Measurements from ENCODE around the gene GALNT7.
"Not testable (repeated sequence)": the region's sequence is repeated elsewhere in the genome, so short reads cannot be mapped to it uniquely, and the experiment has no call there.

Gene GALNT7

DNA sequence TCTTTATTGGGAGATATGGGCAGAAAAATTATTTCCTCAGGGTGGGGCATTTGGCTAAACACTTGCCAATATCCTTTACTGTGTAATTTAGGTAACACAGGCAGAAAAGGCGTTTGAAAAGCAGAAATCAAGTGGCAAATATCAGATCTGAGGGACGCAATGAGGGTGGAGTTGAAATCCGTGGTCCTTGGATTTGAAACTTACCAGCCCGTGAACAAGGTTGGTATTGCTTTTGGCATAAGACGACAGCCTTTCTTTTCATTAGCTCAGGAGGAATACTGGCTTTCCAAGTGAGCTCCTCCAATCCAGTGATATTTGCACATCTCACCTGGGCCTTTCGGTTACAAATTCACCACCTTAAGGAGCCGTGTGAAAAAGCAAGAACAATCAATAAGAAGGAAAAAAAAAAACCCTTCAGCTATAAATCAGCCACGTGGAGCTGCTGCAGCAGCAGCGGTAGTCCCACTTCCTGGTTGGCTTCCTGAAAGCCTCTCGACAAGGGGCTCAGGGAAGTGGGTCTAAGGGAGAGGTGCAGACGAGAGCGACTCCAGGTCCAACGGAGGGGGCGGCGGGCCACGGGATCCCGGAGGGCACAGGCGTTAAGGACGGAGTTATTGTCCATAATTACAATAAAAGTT is 734 bp upstream of the GALNT7 start:
- DNase-seq: no peak

DNA sequence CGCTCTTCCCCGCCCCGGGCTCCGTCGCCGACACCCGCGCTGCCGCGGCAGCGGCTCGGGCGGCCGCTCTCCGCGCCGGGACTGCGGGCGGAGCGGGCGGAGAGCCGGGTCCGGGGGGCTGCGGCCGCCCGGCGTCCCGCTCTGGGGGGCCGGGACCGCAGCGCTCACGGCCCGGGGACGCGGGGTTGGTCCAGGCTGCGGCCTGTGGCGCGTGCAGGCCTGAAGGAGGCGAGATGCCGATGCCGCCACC is 492 bp downstream of the GALNT7 start:
- no peak for DNase-seq

DNA sequence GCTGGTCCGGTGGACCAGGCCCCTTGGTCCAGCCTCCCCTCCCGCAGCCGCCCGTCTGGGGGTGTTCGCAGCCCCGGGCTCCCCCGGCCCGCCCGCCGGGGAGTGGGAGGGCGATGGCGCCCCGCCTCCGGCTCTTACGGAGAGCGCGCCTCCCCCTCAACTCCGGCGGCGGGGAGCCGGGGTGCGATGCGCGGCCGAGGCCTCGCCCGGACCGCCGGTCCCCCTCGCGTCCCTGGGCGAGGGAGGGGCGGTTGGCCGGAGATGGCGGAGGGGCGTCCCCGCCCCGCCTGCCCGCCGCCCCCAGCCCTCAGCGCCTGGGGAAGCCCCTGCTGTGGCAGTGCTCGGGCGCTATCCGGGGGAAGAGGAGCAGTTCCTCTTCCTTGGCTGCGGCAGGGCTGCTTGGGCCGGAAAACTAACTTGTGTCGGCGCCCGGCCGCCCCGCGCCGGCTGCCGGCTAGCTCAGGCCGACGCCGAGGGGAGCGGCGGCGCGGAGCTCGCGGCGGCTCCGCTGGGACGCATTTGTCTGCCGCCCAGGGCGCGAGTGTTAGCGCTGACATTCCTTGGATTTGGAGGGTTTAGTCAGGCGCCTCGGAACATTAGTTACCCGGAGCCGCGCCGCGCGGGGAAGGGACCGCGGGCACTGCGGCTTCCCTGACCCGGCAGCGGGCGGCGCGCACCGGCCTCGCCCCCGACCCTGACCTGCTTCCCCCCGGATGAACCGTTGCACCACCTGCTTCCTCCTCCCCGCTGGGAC is 994 bp downstream of the GALNT7 start:
- DNase-seq: peak; percentile 39

DNA sequence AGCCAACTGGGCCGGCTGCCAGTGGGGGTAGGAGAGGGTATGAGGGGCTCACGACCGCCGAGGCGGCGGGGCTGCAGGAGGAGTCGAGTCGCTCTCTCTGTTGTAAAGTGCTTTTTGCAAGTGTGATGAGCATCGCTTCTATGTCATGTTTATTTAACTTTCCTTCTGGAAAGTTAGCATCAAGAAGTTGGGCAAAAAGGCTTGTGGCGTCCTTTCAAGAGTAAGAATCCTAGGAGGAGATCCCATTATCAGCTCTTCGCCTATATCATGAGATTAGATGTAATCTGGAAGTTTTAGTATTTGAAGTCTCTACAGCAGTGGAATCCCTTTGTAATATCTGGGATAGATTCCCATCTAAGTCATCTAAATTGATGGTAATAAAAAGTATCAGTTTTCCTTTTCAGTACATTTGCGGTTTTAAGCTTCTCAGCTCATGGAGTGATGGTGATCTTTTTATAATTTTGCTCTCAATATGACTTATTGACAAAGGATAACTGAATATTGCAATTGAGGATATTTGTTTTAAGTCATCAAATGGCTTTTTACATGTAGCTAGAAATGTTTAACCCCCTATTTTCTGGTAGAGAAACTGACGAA is 1.7 kb downstream of the GALNT7 start:
- DNase-seq: no peak

DNA sequence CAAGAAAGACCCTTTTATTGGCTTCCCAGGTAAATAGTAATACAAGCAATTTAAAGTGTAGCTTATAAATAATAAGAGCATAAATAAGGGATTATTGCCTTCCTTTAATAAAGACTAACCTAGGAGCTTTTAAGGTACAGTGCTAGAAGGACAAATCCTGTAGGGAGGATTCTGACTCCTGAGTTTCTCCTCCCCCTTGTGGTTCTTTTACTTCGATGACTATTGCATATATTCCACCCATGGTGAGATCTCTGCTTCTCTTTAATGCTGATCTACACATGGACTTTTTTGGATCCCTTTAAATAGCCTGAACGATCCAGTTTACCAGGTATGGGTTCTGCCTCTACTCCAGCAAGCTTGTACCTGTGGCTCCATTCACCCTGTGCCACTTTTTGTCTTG is 2.5 kb downstream of the GALNT7 start:
- DNase-seq: no peak

DNA sequence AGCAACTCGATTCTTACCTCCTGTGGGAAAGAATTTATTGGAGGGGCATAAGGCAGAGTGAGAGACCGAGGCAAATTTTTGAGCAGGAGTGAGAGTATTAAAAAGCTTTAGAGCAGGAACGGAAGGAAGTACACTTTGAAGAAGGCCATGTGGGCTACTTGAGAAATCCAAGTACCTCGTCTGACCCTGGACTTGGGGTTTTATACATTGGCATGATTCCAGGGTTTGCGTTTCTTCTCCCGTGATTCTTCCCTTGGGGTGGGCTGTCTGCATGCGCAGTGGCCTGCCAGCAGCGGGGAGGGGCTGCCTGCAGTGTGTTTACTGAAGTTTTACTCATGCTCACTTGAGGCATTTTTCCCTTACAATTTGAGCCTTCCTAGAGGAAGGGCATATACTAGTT is 3.4 kb downstream of the GALNT7 start:
- no peak for DNase-seq

DNA sequence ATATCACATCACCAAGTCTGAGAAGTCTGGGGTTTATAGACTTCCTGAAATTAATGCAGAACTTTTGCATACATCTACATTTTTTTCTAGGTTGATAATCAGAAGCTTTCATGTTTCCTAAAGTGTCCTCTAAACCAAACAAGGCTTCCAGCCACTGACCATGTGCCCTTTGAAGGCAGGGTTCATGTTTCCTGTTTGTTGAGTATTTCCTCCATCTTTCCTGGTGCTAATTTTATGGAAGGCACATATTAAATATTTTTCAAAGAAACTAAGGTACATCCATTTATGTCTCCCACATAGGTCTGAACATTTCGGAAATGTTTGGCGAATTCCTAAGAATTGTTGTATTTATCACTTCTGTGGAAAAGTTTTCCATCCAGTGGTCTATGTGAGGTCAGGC is 5.6 kb downstream of the GALNT7 start:
- DNase-seq: no peak

DNA sequence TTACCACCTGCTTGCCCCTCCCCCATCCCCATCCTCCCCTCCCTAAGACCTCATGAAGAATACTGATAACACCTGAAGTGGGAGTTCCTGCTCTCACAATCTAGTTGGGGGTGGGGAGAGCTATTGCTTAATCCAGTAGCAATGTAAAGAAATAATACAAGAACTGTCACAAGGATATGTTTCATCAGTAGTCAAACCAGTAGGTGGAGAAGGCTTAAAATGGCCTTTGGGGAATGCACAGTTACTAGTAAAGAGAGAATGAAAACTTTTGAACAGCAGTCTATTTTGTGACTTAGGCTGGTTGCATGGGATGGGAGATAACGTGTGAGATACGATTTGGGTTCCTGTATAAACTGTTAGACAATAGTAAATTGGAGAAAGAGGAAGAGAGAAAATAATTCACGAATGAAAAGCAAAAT is 6.0 kb downstream of the GALNT7 start:
- no peak for DNase-seq

DNA sequence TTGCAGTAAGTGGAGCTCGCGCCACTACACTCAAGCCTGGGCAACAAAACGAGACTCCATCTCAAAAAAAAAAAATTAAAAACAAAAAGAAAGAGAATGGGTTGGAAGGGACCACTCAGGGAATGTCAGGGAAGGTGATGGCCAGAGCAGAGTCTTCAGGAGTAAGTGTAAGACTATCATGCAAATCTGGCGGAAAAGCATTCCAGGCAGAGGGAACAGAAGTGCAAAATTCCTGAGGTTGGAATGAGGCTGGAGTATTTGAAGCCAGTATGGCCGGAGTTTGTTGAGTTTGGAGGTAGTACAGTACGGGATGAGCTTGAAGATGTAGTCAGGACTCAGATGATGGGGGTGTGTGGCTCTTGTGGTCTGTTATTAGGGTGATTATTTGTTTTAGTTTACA is 7.4 kb downstream of the GALNT7 start:
- no peak for DNase-seq

DNA sequence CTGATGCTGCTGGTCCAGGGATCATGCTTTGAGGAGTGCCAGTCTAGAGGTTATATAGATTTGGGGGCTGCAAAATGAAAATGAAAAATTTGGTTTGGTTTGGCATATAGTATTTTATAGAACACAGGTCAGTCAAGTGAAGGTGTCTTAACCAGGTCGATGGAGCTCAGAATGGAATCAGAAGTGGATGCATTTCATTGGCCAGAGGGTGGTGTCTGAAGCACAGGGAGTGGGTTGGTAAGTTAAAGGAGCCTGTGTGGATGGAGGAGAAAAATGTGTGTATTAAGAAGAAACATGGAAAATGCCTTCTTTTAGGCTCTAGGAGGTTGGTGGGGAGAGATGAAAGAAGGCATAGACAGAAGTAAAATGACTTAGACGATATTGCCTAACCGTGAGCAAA is 8.6 kb downstream of the GALNT7 start:
- no peak for DNase-seq

DNA sequence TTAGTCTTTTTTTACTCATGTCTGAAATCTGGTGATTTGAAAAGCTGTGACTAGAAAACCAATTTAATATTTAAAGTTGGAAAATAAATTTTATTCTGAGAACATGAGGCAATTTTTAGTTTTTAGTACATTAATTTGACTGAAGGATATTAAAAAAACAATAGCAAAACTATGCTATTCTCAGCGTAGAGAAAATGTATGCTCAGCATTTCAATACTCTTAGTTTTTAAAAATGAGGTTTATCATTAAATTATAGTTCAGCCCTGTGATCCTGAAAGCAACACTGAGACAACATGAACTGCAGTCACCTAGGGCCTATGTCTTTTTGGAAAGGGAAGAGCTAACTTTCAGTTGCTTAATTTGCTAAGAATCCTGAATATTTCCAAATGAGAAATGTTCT is 9.5 kb downstream of the GALNT7 start:
- DNase-seq: no peak

DNA sequence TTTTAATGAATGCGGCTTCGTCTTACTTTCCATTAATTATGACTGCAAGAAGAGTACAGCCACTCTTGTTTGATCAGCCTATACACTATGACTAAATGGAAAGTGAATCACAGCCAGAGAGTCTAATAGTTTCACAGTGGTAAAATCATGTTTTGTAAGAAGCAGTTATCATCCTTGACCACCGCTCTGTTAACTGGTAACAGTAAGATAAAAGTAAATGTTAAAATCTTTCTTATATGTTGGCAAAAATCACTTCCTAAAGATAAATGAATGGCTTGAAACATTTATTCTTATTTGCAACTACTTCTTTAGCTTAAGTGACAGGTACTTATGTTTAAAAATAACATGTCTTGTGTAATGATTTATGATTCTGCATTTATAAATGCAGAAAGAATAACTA is 13.2 kb downstream of the GALNT7 start:
- DNase-seq: no peak

DNA sequence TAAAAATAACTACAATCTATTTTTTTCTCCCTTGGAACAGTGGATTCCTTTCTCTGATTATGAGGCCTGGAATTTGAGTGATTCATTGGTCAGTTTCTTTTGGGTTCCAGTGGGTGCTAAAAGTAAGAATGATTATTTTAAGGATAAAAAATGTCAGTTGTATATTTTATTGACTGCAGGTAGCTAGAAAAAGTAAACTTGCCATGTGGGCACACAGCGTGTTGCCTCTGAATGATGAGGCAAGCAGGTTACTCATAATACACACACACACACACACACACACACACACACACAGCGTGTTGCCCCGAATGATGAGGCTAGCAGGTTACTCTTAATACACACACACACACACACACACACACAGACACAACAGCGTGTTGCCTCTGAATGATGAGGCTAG is 13.8 kb downstream of the GALNT7 start:
- no peak for DNase-seq

DNA sequence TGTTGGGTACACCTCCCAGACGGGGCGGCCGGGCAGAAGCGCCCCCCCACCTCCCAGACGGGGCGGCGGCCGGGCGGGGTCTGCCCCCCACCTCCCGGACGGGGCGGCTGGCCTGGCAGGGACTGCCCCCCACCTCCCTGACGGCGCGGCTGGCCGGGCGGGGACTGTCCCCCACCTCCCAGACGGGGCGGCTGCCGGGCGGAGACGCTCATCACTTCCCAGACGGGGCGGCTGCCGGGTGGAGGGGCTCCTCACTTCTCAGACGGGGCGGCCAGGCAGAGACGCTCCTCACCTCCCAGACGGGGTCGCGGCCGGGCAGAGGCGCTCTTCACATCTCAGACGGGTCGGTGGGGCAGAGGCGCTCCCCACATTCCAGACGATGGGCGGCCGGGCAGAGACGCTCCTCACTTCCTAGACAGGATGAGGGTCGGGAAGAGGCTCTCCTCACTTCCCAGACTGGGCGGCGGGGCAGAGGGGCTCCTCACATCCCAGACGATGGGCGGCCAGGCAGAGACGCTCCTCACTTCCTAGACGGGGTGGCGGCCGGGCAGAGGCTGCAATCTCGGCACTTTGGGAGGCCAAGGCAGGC is 15.1 kb downstream of the GALNT7 start:
- DNase-seq: not testable (repeated sequence)

DNA sequence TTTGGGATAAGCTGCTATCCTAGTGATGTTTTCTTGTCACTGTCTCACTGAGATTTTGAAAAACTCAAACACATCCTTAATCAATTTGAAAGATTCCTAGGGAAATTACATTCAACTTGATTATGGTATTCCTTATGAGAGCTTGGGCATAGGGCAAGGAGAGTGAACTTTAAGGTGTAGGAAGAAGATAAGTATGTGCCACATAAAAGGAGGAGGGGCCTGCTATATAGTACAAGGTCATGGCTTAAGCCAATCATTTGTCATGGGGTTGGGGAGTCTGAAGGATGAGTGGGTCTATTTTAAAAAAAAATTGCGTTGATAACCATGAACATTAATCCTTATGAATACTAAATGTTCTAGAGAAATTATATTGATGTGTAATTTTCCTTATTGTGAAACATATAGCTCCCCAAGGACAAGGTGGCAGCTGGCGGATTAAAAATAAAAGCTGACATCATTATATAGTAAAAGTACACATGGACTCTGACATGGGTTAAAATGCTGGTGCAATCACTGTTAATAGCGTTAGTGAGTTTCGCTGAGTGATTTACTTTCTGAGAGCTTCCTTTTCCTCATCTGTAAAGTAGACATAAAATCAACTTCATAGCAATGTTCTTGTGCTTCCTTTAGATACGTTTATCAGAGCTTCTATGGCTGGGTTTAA is 17.4 kb downstream of the GALNT7 start:
- DNase-seq: no peak

DNA sequence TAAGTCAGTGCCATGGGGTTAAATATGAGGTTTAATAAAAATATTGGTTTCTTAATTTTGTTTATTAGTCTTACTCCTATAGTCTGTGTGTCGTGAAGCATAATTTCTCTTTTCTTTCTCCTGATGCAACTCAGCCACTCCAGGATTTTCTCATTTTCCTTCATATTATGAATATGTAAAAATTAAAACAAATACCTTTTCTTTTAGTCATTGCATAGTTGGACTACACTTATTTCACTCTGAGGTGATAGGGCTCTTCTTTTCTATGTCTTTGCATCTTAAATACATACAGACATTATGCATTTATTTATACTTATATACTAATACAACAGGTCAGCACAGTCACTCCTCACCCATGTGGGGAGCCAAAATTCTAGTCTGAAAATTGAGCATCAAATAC is 19.1 kb downstream of the GALNT7 start:
- no peak for DNase-seq

DNA sequence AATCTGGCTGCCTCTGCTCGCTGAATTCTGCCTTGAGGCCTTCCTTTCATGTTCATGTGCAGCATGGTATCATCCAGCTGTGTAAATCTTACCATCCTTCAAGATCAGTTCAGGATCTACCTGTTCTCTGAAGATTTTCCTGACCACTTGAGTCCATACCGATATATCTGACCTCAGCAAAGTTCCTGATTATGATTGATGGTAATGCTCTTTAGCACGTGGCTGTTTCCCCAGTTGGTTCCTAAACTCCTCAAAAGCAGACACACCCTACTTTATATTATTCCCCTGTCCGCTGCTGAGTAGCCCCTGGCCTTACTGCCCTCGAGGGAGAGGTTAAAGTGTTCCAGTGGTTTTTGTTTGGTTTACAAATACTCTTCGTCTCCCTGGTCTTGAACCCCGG is 20.0 kb downstream of the GALNT7 start:
- no peak for DNase-seq

DNA sequence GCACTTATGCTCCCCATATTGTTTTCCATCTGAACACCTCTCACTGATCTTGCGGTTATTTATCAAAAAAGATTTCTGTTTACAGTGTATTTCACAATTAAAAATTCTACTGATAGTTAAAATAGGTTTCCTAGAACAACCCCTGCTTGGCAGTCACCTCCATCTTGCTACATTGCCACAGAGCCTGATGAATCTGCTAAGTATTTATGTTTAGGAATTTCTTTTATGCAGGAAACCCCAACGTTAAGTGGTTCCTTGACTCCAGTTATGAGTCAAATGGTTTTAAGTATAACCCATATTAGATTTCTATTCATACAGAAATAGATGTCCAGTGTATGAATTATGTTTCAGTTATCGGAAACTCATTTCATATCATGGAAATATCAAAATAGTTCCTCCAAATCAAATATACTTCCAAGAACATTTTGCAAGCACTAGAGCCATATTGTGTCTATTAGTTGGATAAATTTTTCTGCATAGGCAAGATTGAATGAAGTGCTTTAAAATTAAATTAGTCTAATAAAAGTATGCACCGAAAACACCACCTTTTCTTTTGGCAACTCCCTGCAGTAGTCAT is 20.6 kb downstream of the GALNT7 start:
- DNase-seq: no peak

DNA sequence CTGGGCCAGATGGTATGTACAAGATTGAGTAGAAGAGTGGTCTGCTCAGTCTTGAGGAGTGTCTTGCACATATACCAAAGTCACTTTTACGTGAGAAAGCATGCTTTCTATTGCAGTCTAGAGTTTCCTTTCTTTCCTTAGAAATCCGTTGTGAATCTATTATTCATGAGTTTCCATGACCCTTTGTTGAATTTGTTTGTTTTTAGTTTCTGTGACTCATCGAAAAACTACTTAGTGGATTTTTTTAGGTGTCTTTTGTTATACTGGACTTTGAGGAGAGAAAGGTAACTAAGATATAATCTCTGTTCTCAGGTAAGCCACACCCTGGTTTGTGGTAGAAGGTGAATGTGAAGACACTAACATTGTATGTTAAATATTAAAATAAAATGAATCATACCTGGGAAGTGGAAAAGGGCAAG is 23.0 kb downstream of the GALNT7 start:
- DNase-seq: no peak

DNA sequence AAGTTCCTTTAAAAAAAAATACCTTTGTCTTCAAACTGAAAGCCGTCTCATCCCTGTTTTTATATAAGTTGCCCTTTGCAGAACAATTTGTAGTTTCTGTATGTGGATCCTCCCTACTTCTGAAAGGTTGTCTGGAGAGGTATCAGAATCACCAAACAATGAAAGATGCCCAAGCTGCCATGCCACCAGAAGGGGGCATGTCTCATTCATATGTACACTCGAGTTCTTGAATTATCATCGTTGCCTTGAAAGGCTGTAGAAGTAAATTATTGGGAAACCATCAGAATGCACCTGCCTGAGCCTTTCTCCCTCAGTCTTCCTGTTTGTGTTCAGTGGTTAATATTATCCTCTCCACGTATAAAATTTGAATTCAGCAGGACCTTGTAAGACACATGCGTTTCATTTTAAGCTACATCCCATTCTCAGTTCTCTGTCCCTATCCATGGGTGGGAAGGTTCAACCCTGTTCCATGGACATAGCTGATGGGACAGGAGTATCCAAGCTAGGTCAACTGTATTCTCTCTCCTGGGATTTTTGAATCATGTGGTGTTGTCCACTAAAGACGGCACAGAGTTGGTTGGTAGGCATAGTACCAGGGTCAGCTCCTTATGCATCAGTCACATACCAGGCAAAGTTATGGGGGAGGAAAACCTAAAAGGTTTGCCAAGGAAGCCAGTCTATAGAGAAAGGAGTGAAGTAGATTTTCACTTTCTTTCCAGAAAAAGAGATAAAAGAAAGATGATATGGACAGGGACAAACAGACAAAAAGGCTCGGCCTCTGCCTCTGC is 24.0 kb downstream of the GALNT7 start:
- no peak for DNase-seq

DNA sequence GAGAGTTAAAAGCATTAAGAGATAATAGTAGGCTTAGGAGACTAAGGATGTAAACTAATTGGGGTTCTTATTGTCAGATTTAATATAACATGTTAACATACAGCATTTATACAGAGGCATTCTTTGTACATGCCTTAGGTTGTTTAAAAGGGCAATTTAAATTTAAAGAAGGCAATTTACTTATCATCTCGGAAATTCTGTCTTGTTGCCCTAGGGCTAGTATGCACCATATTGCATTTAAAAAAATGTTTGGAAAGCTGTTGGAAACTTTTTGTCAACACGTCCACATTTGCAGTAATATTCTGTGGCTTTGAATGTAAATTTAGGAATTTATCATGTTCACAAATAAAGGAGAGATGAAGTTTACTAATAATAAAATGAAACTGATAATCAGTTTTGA is 25.5 kb downstream of the GALNT7 start:
- no peak for DNase-seq

DNA sequence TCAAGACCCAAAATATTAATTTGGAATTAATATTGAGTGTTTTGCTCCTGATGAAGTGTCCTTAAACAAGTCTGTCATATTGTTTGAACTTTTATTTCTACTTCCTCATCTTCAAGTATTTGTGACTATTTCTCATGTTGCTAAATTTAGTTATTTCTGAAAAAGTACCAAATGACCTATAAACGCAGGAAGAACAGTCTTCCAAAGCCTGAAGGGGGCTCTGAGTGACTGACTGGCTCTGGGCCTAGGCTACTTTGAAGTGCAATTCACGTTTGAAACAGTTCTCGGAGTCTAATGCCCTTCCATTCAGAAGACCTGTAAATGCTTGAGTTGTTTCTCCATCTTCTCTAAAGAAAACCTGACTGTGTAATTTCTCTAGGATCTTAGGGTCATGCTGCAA is 26.5 kb downstream of the GALNT7 start:
- DNase-seq: no peak

DNA sequence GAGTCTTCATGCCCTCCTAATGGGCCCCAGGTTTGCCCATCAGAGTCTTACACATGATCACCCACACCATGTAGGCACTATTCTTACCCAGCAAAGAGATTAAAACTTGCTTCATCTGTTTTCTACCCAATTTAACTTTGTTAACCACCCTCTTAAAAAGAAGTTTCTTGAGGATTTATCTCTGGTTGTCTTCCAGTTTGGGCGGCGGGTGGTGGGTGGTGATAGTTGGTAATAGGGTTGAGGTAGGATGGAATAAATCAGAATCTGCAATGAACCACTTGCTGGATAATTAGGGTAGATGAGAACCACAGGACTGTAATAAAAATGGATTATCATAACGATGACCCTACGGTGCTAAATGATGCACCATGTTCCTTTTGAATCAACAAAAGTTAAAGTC is 30.9 kb downstream of the GALNT7 start:
- no peak for DNase-seq

All from SIG-M5 (cell line).